NCI-H345 treated with DMSO at 0.1 percent for 48 hours (cell line): ENCODE results near the gene PIEZO1.

Experiments used
- DNase-seq: peaks from one replicate; lab custom pipeline; 2025; ENCODE audit not compliant: unreplicated experiment; lab: John Stamatoyannopoulos, UW

The PIEZO1 gene

DNA sequence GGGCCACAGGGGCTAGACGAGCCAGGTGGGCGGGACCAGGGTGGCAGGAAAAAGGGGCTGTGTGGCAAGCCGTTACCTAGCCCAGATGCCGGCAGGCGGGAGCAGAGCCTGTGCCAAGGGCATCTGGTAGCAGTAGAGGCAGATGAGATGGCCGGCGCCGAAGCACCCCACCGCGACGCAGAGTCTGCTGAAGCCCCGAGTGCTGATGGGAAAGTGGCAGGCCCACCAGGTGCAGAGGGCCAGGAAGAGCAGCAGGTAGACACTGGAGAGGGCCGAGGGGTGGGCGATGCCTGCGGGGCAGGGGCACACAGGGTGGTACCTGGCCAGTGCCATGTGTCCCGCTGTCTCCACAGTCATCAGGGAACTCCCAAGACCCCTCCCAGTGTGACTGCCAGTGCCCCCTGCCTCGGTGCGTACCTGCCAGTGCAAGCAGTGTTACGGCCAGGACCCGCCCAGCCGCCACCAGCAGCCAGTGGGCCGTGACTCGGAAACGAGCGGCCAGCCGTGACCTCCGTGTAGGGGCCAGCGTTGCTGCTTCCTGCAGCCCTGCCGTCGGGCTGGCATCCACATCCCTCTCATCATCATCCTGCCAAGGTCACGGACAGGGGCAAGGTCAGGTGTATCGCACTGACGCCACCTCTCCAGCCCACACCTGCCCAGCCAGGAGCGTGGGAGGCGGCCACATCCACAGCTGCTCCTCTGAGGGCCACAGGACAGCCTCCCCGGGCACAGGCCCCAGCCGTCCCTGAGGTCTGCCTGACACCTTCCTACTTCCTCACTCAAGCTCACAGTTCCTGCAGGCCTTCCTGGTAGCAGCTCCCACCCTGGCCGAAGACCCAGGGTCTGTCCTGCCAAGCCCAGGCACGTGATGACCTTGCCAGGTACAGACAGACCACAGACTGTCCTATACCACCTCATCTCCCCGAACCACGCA is 46.6 kb downstream of the PIEZO1 start:
- DNase-seq, result no peak

DNA sequence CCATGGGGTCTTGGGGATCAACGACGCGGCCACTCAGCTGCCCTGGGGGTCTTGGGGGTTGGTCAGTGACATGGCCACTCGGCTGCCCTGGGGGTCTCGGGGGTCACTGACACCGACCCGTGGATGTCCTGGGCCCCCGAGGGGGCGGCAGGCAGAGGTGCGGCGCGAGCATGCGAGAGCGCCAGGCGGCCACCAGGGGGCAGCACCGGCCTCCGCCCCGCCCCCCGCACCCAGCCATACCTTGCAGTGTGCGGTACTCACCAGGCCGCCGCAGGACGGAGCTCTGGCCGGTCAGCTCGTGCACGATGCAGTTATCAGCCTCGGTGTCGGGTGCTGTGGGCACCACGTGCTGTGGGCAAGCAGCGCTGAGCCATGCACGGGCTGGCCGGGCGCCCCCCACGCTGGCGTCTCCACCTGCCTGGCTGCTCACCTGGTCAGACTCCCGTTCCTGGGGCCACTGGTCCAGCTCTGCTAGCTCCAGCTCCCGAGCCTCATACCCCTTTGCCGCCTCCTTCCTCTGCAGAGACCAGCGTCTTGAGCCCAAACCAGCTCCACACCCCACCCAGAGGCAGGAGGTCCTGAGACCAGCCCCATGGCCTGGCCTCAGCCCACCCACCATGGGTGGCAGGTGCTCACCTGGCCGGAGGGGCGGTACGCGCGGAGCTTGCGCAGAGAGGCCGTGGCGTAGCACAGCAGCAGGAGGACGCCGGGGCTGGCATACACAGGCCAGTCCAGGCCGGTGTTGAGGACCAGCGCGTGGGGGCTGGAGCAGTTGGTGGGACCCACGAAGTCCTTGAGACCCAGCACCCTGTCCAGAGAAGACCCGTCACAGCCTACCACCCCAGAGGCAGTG is 47.5 kb downstream of the PIEZO1 start:
- no peak for DNase-seq

DNA sequence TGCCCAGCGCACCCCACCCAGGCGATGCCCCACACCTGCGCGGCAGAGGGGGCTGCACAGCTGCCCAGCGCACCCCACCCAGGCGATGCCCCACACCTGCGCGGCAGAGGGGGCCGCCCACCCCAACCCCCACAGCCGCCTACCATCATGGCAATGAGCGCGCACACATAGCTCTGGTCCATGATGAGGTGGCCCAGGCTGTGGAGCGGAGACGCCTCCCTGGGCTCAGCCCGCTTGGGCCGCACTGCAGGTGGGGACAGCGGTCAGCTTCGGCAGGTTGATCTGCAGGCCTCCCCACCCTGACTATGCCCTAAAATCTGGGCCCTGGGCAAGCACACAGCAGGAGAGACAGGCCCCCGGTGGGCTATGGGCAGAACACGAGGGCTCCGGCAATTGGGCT is 48.5 kb downstream of the PIEZO1 start:
- DNase-seq, result no peak

DNA sequence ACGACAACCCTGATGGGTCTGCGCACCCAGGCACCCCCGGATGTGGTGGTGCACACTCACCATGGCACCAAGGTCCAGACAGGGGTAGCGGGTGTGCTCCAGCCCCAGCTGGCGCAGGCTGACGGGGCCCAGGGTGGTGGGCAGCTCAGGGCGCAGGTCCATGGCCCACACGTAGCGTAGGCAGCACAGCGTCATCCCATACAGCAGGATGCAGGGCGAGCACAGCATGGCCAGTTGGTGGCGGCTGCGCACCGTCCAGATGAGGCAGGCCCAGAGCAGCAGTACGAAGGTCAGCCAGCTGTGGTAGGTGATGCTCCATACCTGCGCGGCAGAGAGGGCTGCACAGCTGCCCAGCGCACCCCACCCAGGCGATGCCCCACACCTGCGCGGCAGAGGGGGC is 48.9 kb downstream of the PIEZO1 start:
- DNase-seq, result no peak

DNA sequence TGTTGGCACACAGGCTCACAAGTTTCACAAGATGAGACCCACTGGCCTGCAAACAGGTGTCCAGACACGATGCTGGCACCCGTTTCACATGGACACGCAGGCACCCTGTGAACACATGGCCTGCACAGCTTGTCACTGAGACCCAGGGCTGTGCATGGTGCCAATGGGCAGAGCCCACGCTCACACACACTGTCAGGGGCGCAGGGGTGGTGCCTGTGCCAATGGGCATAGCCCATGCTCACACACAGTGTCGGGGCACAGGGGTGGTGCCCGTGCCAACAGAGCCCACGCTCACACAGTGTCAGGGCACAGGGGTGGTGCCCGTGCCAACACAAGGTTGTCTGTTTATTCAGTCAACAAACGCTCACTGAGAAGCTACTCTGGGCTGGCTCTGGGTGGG is 49.4 kb downstream of the PIEZO1 start:
- DNase-seq, result no peak

DNA sequence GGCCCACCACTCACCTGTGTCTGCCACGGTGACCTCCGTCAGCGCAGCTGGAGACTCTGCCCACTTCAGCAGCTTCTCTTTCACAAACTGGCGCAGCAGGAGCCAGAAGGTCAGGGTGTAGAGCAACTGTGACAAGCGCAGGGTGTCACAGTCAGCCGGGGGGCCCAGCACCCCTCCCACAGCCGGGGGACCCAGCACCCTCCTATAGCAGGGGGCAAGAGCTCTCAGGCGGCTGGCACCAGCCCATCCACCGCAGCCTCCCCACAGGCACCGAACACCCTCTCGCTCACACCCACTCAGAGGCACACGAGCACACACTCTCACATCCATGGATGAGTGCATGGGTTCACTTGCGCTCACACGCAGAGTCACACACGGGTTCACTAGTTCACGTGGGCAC is 49.9 kb downstream of the PIEZO1 start:
- DNase-seq, result no peak

DNA sequence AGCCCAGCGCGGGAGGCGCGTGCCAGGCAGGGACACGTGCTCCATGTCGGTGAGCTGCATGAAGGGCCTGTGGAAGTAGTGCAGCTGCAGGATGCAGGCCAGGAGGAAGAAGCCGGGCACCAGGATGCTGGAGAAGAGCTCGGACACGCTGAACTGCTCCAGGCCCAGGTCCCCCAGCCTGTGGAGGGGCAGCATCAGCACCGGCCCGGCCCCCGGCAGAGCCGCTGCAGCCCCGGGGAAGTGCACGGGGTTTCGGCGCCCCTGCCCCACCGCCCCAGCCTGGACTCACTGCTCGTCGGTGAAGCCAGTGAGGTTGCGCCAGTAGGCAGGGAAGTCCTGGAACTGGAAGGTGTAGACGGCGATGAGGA is 50.7 kb downstream of the PIEZO1 start:
- DNase-seq, result no peak

DNA sequence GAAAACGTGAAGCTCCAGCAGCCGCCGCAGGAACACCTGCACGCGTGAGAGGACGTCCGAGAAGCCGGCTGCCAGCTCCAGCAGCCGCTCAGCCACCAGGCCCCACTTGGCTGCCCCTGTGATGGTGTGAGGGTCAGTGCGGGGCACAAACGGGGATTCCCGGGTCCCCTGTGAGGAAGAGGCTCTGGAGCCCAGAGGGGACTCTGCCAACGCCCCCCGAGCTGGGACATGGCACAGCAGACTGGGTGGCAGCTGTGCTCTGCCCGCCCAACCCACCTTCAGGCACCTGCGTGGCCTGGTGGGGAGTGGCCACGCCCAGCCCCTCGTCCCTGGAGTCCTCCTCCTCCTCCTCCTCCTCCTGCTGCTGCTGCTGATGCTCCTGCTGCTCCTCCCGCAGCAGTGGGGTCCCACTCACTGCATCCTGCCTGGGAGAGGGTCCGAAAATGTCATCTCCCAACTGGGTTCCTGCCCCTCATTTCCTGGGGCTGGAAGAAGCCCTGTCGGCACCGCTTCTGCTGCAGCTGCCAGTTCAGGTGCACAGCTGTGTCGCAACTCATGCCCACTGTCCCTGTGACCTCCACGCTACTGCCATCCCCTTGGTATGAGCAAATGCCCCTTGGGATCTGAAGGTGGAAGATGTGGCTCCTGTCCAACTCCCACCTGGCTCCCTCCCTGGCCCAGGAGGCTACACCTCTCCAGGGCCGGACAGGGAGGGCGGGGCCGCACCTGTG is 51.2 kb downstream of the PIEZO1 start:
- no peak for DNase-seq

DNA sequence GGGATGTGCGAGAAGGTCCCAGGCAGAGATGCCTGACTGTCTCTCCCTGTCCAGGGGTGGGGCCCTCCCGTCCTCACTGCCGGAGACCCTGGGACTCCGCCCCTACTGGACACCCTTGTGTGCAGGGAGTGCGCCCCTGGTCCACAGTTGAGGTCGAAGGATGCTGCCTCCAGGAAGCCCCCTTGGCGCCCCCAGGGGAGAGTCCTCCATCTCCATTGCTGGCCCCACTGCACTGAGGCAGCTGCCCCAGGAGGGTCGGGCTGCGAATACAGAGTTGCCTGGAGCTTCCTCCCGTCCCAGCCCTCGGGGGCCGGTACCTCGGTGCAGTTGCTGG is 52.1 kb downstream of the PIEZO1 start:
- DNase-seq, result no peak

DNA sequence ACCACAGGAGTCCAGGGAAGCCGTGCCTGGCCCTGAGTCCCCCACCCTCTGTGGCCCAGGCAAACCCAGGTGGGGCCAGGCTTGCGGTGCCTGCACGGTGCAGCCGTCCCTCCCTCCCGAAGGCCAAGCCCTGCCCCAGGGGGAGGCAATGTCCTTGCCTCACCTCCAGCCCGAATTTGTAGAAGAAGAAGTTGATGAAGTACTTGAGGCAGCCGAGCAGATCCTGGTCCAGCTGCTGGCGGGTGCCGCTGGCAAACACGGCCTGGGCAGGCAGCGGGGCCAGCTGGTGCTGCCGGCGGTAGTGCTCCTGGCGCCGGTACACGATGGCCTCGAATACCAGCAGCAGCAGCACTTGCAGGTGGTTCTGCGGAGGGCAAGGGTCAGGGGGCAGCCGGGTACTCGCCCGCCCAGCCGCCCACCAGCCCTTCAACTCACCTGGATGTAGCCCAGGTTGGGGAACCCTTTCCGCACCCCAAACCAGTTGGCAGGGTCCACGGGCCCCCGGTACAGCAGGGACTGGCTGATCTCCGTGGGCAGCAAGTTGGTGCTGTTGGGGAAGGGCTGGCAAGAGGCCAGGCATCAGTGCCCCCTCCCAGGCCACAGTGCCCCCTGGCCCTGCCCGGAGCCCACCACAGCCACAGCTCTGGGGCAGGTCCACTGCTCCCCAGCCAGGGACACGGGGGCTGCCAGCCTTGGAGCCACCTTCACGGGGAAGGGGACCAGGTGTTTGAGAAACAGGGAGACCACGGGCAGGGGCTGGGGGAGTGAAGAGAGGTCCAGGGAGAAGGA is 52.7 kb downstream of the PIEZO1 start:
- no peak for DNase-seq

DNA sequence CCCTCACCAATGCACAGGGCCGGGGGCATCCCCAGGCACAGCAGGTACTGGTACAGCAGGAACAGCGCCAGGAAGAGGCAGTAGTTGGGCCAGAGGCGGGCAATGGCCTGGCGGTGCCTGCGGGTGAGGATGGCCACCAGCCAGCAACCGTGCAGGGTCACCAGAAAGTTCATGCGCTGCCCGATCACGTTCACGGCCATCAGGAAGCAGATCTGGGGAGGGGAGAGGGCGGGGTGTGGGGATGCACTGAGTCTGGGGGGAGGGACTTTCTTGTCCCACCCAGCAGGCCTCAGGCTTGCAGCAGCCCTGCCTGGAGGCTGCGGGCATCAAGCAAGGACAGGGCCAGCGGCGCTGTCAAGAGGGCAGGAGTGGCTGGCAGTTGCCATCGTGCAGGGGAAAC is 53.3 kb downstream of the PIEZO1 start:
- no peak for DNase-seq

DNA sequence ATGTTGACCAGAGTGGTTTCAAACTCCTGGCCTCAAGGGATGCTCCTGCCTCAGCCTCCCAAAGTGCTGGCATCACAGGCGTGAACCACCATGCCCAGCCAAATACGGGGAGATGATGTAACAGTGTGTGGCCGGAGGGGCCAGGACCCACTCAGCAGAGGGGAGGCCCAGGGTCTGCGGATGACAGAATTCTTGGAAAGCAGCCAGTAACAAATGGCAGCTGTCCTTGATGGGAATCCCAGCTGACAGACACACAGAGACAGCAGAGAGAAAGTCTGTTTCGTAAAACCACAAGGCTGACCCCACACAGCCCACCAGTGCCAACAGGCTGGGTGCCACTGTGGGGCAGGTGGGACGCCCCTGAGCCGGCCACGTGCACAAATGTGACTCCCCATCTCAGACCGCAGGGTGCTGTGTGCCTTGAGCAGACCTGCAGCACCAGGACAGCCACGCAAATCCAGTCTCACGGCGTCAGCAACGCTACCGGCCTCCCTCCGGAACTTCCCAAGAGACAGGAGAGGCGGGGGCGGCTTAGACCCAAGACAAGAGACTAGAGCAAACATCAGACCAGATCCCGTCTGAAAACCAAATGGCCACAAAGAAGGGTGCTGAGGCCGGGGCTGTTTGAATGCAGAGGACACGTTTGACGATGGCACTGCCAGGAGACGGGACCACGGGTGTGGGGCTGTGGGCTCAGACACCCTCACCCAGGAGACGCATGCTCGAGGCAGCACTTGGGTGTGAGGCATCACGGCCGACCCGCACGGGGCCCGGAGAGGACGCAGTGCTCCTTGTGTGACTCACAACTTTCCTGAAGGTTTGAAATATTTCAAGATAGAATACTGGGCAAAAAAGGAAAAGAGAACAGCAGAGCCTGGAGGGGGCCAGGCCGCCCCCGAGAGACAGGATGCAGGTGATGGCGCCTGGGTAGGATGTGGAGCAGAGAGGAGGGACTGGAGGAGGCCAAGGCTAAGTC is 54.1 kb downstream of the PIEZO1 start:
- DNase-seq, result no peak

DNA sequence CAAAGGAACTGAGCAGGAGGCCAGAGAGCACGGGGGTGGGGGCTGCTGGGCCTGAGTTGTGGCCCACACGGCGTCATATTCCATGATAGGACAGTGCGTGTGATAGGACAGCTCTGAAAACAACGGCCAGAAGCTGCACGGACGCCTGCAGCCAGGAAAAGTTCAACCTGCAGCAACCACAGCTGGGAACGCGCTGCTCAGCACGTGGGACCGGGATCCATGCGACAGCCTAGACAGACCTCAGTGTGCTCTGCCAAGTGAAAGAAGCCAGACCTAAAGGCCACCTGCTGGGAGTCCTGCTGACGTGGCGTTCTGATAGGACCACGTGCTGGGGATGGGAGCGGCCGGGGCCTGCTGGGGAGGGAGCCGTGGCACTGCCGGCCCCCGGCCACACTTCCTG is 57.1 kb downstream of the PIEZO1 start:
- DNase-seq, result no peak

DNA sequence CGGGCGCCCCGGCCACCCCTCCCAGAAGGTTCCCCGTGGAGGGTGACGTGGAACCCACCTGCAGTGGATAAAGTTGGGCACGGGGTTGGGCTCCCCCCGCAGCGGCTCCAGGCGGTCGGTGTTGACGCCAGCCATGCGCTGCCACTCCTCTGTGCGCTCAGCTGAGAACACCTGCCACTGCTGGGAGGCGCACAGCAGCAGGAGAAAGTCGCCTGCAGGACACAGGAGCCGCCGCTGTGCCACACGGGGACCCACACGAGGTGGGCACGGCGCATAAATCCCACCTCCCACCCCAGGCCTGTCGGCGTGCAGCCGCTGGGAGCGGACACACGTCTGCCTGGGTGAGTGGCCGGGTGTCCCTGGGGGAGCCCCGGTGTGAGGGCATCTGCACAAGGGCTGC is 58.0 kb downstream of the PIEZO1 start:
- no peak for DNase-seq

DNA sequence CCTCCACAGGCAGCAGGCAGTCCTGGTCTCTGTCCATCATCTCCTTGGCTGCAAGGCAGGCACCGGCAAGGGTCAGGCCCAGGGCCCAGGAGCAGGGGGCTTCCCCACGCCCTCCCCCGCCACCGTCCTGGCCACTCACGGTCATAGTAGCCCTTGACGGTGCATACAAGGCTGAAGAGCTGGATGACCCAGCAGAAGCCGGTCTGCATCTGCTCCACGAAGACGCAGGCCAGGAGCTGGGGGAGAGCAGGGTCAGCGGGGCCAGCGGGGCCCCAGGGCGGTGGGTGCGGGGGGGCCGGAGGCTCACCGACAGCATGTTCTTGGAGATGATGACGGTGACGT is 58.6 kb downstream of the PIEZO1 start:
- DNase-seq, result no peak

DNA sequence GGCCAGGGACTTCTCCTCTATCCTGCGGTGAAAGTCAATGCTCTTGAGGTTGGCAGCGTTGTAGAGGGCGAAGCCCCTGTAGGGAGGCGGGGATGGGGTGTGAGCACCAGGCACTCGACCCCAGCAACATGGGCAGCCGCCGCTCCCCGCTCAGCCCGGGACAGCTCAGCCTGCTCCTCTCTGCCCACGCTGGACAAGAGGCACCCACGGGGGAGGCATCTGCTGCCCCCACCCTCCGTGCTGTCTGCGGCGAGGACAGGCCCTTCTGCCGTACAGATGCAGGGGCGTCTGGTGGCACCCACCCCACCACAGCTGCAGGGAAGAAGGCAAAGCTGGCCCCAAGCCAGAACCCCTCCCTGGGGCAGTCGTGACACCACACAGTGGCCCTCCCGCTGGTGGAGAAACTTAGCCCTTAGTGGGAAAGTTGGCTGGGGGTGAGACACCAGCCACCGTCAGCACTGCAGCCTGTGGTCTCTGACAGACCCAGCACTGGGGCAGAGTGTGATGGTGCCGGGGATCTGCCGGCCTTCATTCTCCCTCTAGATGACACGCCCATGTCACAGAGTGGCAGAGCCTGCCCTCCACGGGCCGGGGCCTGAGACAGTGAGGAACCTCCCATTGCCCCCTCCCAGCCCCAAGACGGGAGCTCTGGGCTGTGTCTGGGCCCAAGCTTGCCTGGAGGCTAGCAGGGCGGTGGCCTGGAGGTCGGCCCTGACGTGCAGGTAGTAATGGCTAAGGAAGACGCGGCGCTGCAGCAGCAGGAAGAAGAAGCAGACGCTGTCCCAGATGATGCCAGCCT is 59.2 kb downstream of the PIEZO1 start:
- DNase-seq, result no peak

DNA sequence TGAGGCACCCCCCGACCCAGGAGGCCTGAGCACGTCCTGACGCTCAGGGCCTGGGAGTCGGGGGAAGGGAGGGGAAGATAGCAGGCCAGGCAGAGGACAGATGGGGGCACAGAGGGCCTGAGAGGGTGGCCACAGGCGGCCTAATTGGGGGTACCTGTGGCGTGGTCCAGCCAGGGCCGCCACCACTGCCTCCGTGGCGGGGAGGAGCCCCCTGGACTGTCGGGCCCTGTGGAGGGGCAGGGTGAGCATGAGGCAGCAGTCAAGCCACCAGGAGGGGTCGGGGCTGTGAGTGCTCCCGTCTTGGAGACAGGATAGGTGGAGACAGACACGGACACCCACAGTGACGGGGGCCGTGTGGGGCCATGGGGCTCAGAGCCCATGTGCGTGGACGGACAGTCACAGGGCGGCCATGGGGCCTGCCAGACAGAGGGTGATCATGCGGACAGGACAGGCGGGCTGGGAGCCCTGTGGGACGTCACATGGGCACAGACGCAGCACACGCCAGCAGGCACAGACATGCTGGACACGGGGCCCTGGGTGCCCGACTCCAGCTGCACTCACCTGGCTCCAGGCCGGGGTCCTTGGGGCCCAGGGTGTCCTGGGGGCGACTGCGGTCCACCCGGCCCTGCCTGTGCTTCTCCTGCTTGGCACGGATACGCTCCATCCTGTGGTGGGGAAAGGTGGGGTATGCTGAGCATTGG is 60.0 kb downstream of the PIEZO1 start:
- DNase-seq, result no peak

DNA sequence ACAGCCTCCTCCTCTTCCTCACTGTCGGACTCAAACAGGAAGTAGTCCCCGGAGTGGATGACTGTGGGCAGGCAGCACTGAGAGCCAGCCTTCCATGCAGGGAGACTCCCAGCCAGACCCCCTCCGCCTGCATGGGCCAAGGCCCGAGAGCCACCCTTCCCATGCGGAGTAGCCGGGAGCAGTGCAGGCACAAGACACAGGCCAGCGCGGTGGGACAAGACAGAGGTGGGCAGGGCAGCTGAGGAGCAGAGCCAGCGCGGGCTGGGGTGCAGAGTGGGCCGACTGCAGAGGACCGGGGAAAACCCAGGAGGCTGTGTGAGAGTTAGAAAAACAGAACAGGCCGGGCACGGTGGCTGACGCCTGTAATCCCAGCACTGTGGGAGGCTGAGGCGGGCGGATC is 61.1 kb downstream of the PIEZO1 start:
- no peak for DNase-seq
